Astrocyte (in vitro differentiated cells and primary cell): ENCODE measurements around the gene CFAP74.

Experiments used
- CTCF ChIP-seq: IDR thresholded peaks from 2 replicates; pipeline ENCODE4 v1.5.1; 2011; ENCODE audit warnings: low read depth, mild to moderate bottlenecking, inconsistent platforms, low read length, moderate library complexity; ENCODE audit not compliant: insufficient read depth
- EZH2 ChIP-seq: IDR thresholded peaks from 2 replicates; pipeline ENCODE4 v1.6.1; 2012; ENCODE audit warnings: mild to moderate bottlenecking, low read length, inconsistent platforms; ENCODE audit not compliant: insufficient read depth

GRCh38 chr1:1893291-1893985 is 110.1 kb downstream of the CFAP74 start:
- TF ChIP-seq CTCF (no peak), EZH2 (no peak)
